ENCODE measurements around the gene ARHGAP24.

Gene ARHGAP24

DNA sequence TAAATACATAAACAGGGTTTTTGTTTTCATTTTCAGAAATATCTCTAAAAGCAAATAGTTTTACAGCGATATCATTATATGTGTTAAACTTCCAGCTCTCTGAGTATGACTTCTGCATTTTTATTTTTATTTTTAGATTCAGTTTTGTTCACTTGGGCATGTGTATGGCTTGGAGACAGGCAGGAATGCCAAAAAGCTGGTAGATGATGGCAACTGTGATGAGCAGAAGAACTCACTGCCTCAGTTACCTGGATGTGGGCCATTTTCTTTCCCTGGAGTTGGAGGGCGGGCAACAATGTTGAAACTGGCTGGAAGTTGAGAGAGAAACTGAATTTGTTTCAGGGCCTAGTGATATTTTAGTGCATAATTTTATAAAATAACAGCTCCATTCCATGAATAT is 266.4 kb downstream of the ARHGAP24 start:
- DNase-seq (ENCODE audit: low read depth), result no peak

DNA sequence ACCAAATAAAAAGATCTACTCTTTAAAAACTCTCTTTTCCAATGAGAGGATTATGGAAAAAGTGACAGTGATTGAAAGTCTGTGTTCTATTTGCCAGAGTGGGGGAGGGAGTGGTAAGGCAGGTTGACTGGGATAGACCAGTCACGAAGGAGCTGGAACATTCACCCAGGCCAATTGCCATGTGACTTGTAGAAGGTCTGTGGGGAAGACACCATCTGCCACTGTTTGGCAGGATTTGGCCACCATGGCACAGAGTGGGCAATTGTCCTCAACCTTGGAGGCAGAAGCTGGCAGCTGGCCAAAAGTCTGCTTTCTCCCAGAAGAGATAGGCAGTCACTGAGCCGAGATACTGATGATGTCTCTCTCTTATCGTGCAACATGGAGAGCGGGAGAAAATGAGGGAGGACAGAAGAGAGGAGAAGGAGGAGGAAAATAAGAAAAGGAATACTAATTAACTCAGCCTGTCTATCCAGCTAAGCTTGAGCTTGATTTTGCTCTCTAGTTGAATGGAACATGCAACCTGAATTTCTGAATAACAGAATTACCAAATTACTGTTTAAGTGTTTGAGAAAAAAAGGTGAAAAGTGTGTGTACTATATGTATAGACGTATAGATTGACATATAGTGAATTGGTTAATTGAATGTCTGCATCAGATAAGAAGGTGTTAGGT is 267.1 kb downstream of the ARHGAP24 start:
- no peak for DNase-seq (ENCODE audit: low read depth)

GRCh38 chr4:85744950-85745349 is 270.0 kb downstream of the ARHGAP24 start:
- DNase-seq (ENCODE audit: low read depth), result peak; percentile 62

- no peak for DNase-seq (ENCODE audit: low read depth)
Observed at GRCh38 chr4:85745939-85746338, 271.0 kb downstream of the ARHGAP24 start.

DNA sequence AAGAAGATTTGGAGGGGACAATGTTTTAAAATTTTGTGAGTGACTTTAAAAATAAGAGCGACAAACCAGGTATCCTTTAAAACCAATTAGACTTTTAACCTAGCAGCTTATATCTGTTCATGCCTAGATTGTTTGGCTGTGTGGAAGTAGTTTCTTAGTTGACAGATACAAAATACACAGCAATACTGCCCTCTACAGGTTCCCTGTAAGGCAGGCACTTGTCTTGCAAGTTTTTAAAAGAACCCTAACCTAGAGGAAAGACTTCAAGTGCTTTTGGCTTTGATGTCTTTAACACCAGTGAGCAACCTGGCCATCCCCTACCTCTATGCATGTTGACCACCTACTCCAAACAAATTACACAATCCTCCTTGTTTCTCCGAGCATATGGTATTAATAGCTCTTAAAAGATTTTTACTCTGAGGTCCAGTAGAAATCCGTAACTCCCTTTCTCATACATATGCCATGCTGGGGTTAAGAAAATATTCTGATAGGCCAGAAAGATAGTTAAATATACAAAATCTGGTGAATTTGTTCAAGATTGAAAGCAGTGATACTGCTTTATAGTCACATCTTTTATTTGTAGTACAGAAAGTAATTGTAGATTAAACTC is 273.0 kb downstream of the ARHGAP24 start:
- peak; percentile 75 for DNase-seq (ENCODE audit: low read depth)

DNA sequence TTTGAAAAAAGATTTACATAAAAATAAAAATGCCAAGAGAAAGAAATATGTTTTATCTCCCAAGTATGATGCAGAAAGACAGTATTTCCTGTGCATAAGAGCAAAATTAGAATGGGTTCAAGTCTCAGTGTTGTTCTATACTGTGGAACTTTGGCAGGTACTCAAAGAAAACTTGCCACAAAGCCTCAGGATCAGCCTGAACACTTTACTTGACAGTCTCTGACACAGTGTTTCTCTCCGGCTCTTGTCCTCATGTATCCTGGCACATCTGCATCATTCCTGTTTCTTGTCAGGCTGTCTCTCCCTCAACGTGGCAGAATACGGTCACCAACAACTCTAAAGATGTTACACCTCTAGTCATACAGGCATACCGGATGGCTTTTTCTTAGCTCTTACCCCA is 273.7 kb downstream of the ARHGAP24 start:
- DNase-seq (ENCODE audit: low read depth), result no peak

DNA sequence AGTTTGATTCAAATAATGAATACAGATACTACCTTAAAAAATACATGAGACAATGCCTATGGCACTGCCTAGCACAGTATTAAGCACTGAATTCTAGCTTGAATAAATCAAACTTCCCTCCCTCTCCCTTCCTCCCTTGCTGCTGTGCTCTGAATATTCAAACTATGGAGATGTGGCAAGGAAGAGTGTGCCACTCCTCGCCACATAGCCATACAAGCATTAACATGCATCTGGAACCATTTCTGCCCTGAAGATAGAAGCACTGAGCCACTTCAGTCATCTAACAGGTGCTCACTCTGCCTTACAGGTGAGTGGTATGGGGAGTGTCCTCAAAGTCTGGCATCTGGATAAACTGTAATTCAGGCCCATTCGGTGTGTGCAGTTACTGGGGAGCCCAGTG is 276.9 kb downstream of the ARHGAP24 start:
- DNase-seq (ENCODE audit: low read depth), result no peak

DNA sequence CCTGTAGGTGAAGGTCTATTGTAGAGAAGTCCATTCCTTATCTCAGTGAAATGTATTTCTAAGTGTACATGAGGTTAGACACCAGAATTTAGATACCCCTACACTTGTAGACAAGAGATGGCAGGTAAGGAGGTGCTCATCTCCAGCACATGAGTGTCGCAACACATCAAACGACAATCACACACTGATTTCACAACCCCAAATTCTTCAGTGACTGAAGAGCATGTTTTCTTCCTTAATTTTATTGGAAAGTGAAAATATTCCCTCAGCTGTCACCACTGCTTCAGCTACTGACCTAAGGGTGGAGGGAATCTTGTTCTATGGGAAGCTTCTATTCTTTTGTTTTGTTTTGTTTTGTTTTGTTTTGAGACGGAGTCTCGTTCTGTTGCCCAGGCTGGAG is 280.3 kb downstream of the ARHGAP24 start:
- DNase-seq (ENCODE audit: low read depth), result no peak

DNA sequence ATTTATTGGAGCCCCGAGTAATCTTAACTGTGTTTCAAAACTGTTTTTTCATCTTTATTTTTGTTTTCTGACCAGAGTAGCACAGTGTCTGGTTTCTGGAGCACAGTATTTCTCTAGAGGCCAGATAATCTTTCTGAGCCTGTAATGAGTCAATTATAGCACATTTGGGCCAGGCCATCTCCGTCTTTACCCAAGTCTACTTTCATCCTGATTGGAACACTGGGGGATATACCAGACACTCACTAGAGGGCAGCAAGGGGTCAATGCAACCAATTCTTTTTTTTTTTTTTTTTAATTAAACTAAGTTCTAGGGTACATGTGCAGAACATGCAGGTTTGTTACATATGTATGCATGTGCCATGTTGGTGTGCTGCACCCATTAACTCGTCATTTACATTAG is 282.0 kb downstream of the ARHGAP24 start:
- peak; percentile 79 for DNase-seq (ENCODE audit: low read depth)

GRCh38 chr4:85759388-85759787 is 284.4 kb downstream of the ARHGAP24 start:
- no peak for DNase-seq (ENCODE audit: low read depth)

DNA sequence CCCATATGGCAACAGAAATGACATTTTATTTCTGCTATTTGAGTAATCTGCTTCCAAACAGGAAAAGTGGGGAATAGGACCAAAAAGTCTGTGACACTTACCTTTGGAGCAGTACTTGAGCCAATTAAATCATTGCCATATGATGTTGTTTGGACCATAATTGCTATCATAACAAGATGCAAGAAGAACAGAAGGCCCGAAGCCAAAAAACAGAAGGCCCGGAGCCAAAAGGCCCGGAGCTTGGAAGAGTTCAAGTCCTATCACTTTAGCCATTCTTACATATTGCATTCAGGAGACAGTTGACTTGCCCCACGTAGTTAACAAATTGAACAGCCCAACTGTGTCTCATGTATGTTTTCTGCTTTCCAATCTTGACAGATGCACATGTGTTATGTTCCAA is 285.6 kb downstream of the ARHGAP24 start:
- DNase-seq (ENCODE audit: low read depth), result no peak

DNA sequence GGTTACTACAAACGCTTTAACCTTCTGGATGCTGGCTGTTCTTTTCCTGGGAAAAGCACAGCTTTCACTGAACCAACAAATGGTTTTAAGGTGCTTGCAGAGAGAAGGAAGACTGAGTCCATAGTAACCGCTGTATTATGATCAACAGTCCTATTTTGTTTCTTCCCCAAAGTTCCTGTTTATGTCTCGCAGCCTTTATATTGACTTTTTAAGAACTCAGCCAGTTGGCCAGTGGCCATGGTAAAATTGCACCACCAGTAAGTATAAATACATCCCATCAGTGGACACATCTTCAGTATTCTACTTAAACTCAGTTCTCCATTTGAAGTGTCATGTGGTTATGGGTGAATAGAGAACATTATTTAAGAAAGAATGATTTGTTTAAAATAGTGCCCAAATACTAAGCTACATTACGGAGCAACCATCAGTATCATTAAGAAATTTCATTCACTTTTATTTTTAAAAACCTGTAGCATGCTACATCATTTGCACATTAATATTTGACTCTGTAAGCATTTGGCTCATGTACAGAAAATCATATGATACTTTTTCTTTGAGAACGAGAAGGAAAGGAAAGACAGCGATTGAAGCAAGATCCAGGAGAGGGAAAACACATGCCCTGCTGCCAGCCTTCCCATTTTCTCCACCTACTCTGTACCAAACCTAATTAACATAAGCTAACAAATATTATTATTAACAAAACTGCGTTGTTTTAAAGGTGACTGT is 287.0 kb downstream of the ARHGAP24 start:
- DNase-seq (ENCODE audit: low read depth), result no peak

DNA sequence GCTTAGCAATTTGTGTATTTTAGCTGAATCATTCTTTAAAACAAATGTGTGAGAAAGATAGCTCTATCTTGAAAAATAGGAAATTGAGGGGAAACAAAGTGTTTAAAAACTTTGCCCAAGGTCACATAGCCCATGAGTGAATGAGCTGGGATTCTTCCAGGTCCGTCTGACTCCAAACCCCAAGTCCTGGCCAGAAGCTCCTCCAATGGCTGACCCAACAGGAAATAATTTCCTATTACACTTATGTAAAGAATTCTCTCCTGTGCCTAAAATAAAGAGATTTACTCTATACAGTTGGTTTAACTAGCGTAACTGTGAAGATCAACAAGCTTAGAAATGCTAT is 287.6 kb downstream of the ARHGAP24 start:
- peak; percentile 88 for DNase-seq (ENCODE audit: low read depth)

DNA sequence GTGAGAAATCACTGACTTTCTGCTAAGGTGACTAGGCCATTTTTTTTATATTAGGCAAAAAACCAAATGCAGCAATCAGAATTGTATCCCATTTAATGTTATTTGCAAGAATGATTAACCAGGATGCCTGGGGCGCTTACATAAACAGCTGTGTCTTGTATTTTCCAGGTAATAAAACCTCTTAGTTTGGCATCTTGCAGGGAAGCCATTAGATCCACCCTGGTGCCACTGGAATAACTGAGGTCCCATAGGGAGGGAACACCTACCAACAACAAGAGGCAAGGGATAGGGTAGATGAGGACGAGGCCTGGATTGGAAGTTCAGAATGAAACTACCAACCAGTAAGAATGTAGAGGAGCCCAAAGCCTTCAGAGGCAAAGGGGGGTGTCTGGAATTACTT is 288.3 kb downstream of the ARHGAP24 start:
- DNase-seq (ENCODE audit: low read depth), result peak; percentile 23

- DNase-seq (ENCODE audit: low read depth), result no peak
Observed at GRCh38 chr4:85767649-85768048, 292.7 kb downstream of the ARHGAP24 start.

DNA sequence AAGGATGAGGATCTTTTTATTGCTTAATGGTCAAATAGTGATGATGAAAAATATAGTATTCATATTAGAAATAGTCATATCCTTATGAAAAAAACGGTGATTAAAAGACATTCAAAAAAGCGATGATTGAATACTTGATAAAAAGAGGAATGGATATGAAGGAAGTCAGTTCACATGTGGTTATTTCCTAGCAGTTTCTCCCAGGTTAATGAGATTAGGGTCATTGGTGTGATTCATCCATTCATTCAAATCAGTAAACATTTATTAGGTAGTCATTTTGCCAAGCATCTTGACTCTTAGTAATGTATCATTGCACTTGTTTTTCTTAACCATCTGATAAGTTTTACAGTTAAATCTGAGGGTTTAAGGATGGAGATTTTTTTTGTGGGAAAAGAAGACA is 294.1 kb downstream of the ARHGAP24 start:
- DNase-seq (ENCODE audit: low read depth), result peak; percentile 57

- DNase-seq (ENCODE audit: low read depth), result no peak
Observed at GRCh38 chr4:85772470-85772869, 297.5 kb downstream of the ARHGAP24 start.

DNA sequence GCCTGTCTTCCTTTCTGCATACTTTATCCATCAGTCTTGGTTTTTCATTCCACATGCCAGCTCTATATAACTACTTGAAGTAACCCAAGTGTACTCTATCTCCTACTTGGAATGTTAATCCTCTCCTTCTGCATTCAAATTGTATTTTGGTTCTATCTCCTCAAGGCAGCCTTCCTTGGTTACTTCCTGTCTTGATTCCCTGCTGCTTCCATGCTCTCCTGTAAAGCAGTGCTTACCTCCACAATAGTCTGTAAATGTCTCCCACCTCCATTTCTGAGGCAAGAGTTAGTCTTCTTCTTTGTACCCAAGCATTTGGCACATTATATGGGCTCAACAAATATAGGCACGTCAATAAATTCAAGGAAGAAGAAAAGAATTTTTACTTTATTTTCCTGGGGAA is 298.4 kb downstream of the ARHGAP24 start:
- no peak for DNase-seq (ENCODE audit: low read depth)

DNA sequence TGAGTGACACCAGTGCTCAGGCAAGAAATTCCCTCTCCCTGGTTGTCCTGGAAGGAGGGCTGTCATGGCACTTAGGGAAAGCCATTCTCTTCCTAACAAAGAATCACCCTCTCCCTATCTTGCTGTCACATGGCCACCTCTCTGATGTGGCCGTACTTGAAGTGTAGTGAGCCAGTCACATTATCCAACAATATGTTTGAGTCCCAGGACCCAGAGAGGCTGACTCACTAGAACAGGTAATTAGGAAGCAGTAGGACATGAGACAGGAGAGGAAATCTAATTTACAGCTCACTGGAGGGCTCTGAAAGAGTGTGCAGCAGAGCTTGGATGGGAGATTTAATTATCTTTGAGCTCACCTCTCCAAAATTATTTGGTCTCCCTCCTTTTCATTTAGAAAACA is 299.1 kb downstream of the ARHGAP24 start:
- no peak for DNase-seq (ENCODE audit: low read depth)

- no peak for DNase-seq (ENCODE audit: low read depth)
Observed at GRCh38 chr4:85774489-85774888, 299.5 kb downstream of the ARHGAP24 start.

DNA sequence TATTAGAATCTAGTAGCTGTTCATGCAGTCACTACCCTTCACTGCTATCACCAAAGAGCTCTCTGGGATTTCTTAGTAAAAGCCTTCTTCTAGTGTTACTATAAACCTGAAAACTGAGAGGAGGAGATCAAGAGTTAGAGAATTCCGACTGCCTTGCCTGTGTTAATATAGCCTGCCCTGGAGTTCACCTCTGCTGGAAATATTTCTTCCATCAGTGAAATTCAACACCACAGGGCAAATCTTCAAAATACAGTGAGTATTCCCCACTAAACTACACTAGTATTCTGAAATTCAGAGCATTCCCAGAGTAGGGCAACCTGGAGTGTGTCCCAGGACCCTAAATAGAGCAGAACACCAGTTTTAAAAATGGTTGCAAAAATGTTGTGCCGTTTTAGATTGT is 301.1 kb downstream of the ARHGAP24 start:
- no peak for DNase-seq (ENCODE audit: low read depth)

- peak; percentile 94 for DNase-seq (ENCODE audit: low read depth)
Observed at GRCh38 chr4:85776579-85776978, 301.6 kb downstream of the ARHGAP24 start.

- peak; percentile 47 for DNase-seq (ENCODE audit: low read depth)
Observed at GRCh38 chr4:85777908-85778631, 303.1 kb downstream of the ARHGAP24 start.

All from ELR (cell line).